Caco-2 (cell line): ENCODE measurements around the gene SEC14L5. TPM values are rescaled to one million over a fixed set of nuclear protein-coding genes. Genes with fewer than 3 reads are reported as not detected.

Experiments
- BruUV-seq: library from RNA; stranded (reverse); fragments of 400-500 nt; replicated peaks from 2 replicates; lab custom pipeline; 2021; lab: Mats Ljungman, UMichigan
- CTCF ChIA-PET: fragments of 300-600 bp; sonication (Branson Sonifier 250); formaldehyde crosslinking; loops from one replicate; lab custom pipeline; 2022; ENCODE audit warnings: antibody characterized with exemption; lab: Charles Lee
- POLR2A ChIA-PET: fragments of 300-600 bp; sonication (Branson Sonifier 250); formaldehyde crosslinking; loops from one replicate; lab custom pipeline; 2022; ENCODE audit warnings: antibody characterized with exemption; lab: Charles Lee
- DNase-seq, 2 experiments: peaks; one replicate each; pipeline versions ENCODE4 v3.0.0 to v3.0.0-alpha.2; 2020 to 2022
- H3K27me3 ChIP-seq: replicated peaks from 2 replicates; pipeline ENCODE4 v1.6.0; 2011; ENCODE audit warnings: low read length; ENCODE audit not compliant: control insufficient read depth, insufficient read depth
- H3K36me3 ChIP-seq: 2 replicates; pipeline ENCODE4 v1.5.1; 2011; ENCODE audit warnings: low read length; ENCODE audit not compliant: control insufficient read depth, insufficient read depth
- H3K4me1 ChIP-seq: fragments of 250-450 bp; sonication (Bioruptor Pico); 2 replicates; pipeline ENCODE4 v1.5.1; 2020; ENCODE audit warnings: mild to moderate bottlenecking
- H3K4me3 ChIP-seq: 2 replicates; pipeline ENCODE4 v1.5.1; 2011; ENCODE audit warnings: low read depth, mild to moderate bottlenecking, control low read depth, low read length
- H3K9me3 ChIP-seq: fragments of 250-450 bp; sonication (Bioruptor Pico); 2 replicates; pipeline ENCODE4 v1.5.1; 2020; ENCODE audit warnings: mild to moderate bottlenecking, moderate library complexity
- H3K27ac Mint-ChIP-seq: one replicate; pipeline ENCODE4 v1.8.0; 2022; ENCODE audit warnings: mixed read lengths; ENCODE audit not compliant: unreplicated experiment
- H3K27me3 Mint-ChIP-seq: one replicate; pipeline ENCODE4 v1.8.0; 2022; ENCODE audit warnings: mixed read lengths; ENCODE audit not compliant: insufficient read depth, unreplicated experiment
- H3K36me3 Mint-ChIP-seq: one replicate; pipeline ENCODE4 v1.8.0; 2022; ENCODE audit warnings: mild to moderate bottlenecking, mixed read lengths; ENCODE audit not compliant: insufficient read depth, unreplicated experiment
- H3K4me1 Mint-ChIP-seq: one replicate; pipeline ENCODE4 v1.8.0; 2022; ENCODE audit warnings: low read depth, mixed read lengths; ENCODE audit not compliant: unreplicated experiment
- H3K4me3 Mint-ChIP-seq: one replicate; pipeline ENCODE4 v1.8.0; 2022; ENCODE audit warnings: mild to moderate bottlenecking, moderate library complexity, mixed read lengths; ENCODE audit not compliant: unreplicated experiment
- H3K9me3 Mint-ChIP-seq: one replicate; pipeline ENCODE4 v1.8.0; 2022; ENCODE audit warnings: mixed read lengths; ENCODE audit not compliant: unreplicated experiment
- intact Hi-C: fragments of 100-400 bp; cut with micrococcal nuclease; formaldehyde crosslinking; loops from one replicate; pipeline ENCODE4 v1.10.0; 2022; ENCODE audit not compliant: unreplicated experiment
- total RNA-seq: library from RNA; stranded (reverse); gene quantifications from 2 replicates; pipeline ENCODE4 v1.2.3, GENCODE V29; 2022
- TF ChIP-seq, protein P1 (sequence below), 2 experiments: fragments of 200-600 bp in 1 of 2; IDR thresholded peaks; 1 replicate in 1 of 2; 2 replicates in 1 of 2; pipeline versions ENCODE4 v1.5.1 to v1.8.0; 2011 to 2022; ENCODE audit warnings: antibody characterized with exemption in 1 of 2, control low read depth in 1 of 2, inconsistent platforms in 1 of 2, low read depth in 1 of 2, low read length in 1 of 2, mild to moderate bottlenecking in 1 of 2, moderate library complexity in 1 of 2; ENCODE audit not compliant: insufficient read depth in 1 of 2, severe bottlenecking in 1 of 2, unreplicated experiment in 1 of 2

SEC14L5 gene
- total RNA-seq, 1 experiment from 2014 or later, result 0.14 TPM

DNA sequence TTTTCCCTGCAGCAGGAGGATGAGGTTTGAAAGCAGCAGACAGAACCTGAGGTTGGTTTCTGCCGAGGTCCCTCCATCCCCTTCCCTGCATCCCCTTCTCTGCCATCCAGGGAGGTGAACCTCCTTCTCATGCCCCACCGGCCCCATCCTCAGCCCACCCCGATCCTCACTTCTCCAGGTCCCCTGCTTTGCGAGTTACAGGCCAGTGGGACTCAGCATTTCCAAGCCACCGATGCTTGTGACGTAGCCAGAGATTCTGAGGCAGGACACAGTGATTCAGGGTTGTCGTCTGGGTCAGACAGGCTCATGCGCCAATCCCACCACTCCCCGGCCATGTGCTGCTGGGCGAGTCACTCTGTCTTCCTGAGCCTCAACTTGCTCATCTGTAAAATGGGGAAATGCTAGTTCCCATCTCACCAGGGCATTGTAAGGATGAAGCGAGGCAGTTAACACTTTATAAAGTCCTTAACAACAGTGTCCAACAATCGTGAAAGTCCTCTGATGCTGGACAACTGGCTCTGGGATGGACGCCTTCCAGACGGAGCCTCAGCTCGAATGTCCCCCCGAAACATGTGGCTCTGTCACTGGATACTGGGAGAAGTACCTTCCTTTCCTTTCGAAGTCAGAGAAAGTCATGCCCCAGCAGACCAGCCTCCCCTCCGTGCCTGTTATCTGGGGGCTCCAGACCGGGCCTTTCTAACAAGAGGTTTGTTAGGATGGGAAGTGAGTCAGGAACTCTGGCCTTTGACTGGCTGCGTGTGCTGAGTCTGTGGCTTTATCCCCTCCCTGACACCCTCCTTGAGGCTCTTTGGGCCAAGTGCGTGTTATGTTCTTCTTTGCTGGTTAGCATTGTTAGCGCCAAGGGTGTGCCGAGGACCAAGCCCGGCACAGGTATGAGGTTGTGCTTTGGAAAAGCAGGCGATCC, 21.9 kb downstream of the SEC14L5 start:
- no peaks in the 10 kb centered on the region for H3K9me3 Mint-ChIP-seq
- CTCF ChIA-PET, result no interaction called here
- no TSS peak for BruUV-seq

DNA sequence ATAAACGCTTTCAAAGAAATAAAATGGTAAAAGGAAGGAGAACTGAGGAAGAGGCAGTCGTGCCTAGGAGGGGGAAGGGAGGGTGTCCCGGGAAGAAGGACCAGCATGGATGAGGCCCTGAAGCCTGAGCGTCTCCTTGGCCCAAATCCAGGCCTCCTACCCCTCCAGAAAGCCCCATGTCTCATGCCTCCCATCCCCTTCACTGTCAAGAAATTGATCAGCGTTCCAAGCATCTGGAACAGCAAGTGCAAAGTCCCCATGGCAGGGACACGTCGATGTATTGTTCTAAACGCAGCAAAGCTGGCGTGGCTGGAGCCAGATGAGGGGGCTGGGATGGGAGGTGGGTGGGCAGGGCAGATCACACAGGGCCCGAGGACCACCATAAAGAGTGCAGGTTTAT, 22.6 kb downstream of the SEC14L5 start:
- Mint-ChIP-seq H3K4me3 (no peak overlapping the region), H3K4me1 (no peaks in the 10 kb centered on the region), H3K9me3 (no peaks in the 10 kb centered on the region), H3K36me3 (no peaks in the 10 kb centered on the region), H3K27me3 (no peaks in the 10 kb centered on the region), H3K27ac (no peak overlapping the region)
- ChIA-PET POLR2A (no interaction called here), CTCF (no interaction called here)
- DNase-seq, result no peak
- Histone ChIP-seq H3K27me3 (no peaks in the 10 kb centered on the region), H3K4me3 (no peak overlapping the region), H3K36me3 (no peaks in the 10 kb centered on the region), H3K4me1 (no peaks in the 10 kb centered on the region), H3K9me3 (no peaks in the 10 kb centered on the region)
- no TSS peak for BruUV-seq
- TF ChIP-seq, protein P1, sequence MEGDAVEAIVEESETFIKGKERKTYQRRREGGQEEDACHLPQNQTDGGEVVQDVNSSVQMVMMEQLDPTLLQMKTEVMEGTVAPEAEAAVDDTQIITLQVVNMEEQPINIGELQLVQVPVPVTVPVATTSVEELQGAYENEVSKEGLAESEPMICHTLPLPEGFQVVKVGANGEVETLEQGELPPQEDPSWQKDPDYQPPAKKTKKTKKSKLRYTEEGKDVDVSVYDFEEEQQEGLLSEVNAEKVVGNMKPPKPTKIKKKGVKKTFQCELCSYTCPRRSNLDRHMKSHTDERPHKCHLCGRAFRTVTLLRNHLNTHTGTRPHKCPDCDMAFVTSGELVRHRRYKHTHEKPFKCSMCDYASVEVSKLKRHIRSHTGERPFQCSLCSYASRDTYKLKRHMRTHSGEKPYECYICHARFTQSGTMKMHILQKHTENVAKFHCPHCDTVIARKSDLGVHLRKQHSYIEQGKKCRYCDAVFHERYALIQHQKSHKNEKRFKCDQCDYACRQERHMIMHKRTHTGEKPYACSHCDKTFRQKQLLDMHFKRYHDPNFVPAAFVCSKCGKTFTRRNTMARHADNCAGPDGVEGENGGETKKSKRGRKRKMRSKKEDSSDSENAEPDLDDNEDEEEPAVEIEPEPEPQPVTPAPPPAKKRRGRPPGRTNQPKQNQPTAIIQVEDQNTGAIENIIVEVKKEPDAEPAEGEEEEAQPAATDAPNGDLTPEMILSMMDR (IDR thresholded peaks at IDR 0.05; ENCODE audit: insufficient read depth in 1 of 2, low read depth in 1 of 2, low read length in 1 of 2, severe bottlenecking in 1 of 2, unreplicated experiment in 1 of 2), result no peak
- intact Hi-C loops, result no loop called here

More for the DNA sequence above, 21.9 kb downstream of the SEC14L5 start:
- no peak overlapping the region for H3K4me3 Mint-ChIP-seq
- Histone ChIP-seq H3K4me1 (no peaks in the 10 kb centered on the region), H3K9me3 (no peaks in the 10 kb centered on the region), H3K27me3 (no peaks in the 10 kb centered on the region), H3K36me3 (no peaks in the 10 kb centered on the region), H3K4me3 (no peak overlapping the region)
- H3K27ac Mint-ChIP-seq, result no peak overlapping the region
- H3K4me1 Mint-ChIP-seq, result no peaks in the 10 kb centered on the region
- intact Hi-C loops, result no loop called here
- TF ChIP-seq, protein P1 (IDR thresholded peaks at IDR 0.05; ENCODE audit: insufficient read depth in 1 of 2, low read depth in 1 of 2, low read length in 1 of 2, severe bottlenecking in 1 of 2, unreplicated experiment in 1 of 2), result no peak
- H3K27me3 Mint-ChIP-seq, result no peaks in the 10 kb centered on the region
- H3K36me3 Mint-ChIP-seq, result no peaks in the 10 kb centered on the region
- DNase-seq, result no peak
- POLR2A ChIA-PET, result no interaction called here

DNA sequence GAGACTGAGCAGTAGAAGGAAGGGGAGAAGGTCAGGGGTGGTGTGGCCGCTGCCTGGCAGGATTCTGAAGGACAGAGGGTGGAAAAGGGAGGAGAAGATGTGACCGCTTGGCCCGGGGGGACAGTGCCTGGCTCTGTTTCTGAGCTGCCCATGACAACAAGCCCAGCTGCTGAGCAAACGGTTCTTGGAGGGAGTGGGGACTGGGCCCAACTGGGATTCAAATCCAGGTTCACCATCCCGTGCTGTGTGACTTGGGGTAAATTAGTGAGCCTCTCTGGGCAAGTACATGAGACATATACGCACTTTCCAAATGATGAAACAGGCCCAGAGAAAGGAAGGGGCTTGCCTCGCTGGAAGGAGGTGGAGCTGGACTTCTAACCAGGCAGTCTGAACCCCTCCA, 23.3 kb downstream of the SEC14L5 start:
- H3K9me3 Mint-ChIP-seq, result no peaks in the 10 kb centered on the region
- CTCF ChIA-PET, result no interaction called here
- POLR2A ChIA-PET, result no interaction called here
- intact Hi-C loops, result no loop called here
- TF ChIP-seq, protein P1 (IDR thresholded peaks at IDR 0.05; ENCODE audit: insufficient read depth in 1 of 2, low read depth in 1 of 2, low read length in 1 of 2, severe bottlenecking in 1 of 2, unreplicated experiment in 1 of 2), result no peak
- no peaks in the 10 kb centered on the region for H3K36me3 Mint-ChIP-seq
- no peak for DNase-seq
- no peaks in the 10 kb centered on the region for H3K36me3 ChIP-seq
- BruUV-seq, result no TSS peak
- no peaks in the 10 kb centered on the region for H3K9me3 ChIP-seq
- no peaks in the 10 kb centered on the region for H3K27me3 ChIP-seq
- no peak overlapping the region for H3K4me3 Mint-ChIP-seq
- H3K27me3 Mint-ChIP-seq, result no peaks in the 10 kb centered on the region
- no peaks in the 10 kb centered on the region for H3K4me1 ChIP-seq
- no peak overlapping the region for H3K27ac Mint-ChIP-seq
- no peak overlapping the region for H3K4me3 ChIP-seq
- H3K4me1 Mint-ChIP-seq, result no peaks in the 10 kb centered on the region
